ENCODE results near the gene GPR157. TPM values are rescaled to one million over a fixed set of nuclear protein-coding genes. Genes with fewer than 3 reads are reported as not detected.

Gene GPR157
- total and polyA plus RNA-seq, 2 donors (not counting 1 experiment from before 2014, with no cell fraction given), result 2.0 to 21.2 TPM

DNA sequence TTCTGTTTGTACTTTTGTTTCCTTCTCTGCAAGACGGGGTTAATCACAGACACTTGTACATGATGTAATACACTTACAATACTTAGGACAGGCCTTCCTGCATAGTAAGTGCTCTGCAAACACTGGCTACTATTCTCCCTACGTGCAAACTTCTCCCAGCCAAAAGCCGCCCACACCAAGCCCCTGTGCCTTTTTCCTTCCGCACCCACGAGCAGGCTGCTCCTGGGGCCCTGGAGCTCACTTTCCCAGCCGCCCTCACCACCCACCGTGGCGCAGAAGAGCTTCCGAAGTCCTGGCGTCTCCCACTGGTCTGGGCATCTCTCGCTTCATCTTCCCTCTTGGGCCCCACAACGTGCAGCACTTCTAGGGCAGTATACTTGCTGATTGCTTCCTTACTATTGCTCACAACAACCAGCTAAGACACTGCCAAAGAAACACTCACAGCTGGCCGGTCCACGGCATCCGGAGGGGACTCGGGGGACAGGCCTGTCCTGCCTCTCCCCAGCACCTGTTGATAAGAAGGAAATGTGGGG lies 22.5 kb upstream of the GPR157 start:
- DNase-seq (no peak), ATAC-seq (ENCODE audit: low read depth) (no peak)
- Histone ChIP-seq H3K9ac (ENCODE audit: low read length) (no peak overlapping the region), H3K36me3 (replicated peaks in 1 of 2; ENCODE audit: control extremely low read depth in 1 of 2, control insufficient read depth in 1 of 2, extremely low read depth in 1 of 2, insufficient read depth in 2 of 2, low read length in 1 of 2) (no peaks in the 10 kb centered on the region), H3K27me3 (replicated peaks in 1 of 4; ENCODE audit: control extremely low read depth in 1 of 4, control insufficient read depth in 3 of 4, insufficient read depth in 4 of 4, low read length in 3 of 4) (no peaks in the 10 kb centered on the region), H3K27ac (ENCODE audit: low read length in 2 of 2) (no peak overlapping the region), H3K79me2 (ENCODE audit: control insufficient read depth, insufficient read depth, low read length) (no peaks in the 10 kb centered on the region), H3K9me3 (ENCODE audit: control extremely low read depth in 1 of 3, control insufficient read depth in 2 of 3, insufficient read depth in 1 of 3, low read length in 2 of 3) (no peaks in the 10 kb centered on the region), H3K4me3 (ENCODE audit: control extremely low read depth in 1 of 5, extremely low read depth in 1 of 5, insufficient read depth in 1 of 5, low read depth in 2 of 5, low read length in 4 of 5) (no peak overlapping the region), H4K20me1 (ENCODE audit: control insufficient read depth, insufficient read depth, low read length, poor library complexity, severe bottlenecking) (no peaks in the 10 kb centered on the region), H3K4me1 (ENCODE audit: control insufficient read depth in 2 of 2, insufficient read depth in 2 of 2, low read length in 2 of 2) (no peaks in the 10 kb centered on the region), H3K4me2 (replicated peaks; ENCODE audit: low read depth, low read length, poor library complexity, severe bottlenecking) (no peak overlapping the region), H2AFZ (ENCODE audit: insufficient read depth, low read depth, low read length, poor library complexity, severe bottlenecking) (no peak overlapping the region)
- H3K27me3 Mint-ChIP-seq, result no peaks in the 10 kb centered on the region
- CTCF ChIA-PET, result no interaction called here
- no peak overlapping the region for H3K4me3 Mint-ChIP-seq
- TF ChIP-seq EZH2 (IDR thresholded peaks at IDR 0.05; ENCODE audit: borderline replicate concordance, insufficient read depth, low read depth, low read length, poor library complexity, severe bottlenecking) (no peak), CTCF (IDR thresholded peaks at IDR 0.05) (no peak)
- 86% methylated on average over 12 of the region's 16 CpGs for WGBS (ENCODE audit: insufficient coverage)
- POLR2A ChIA-PET, result no interaction called here
- no peaks in the 10 kb centered on the region for H3K4me1 Mint-ChIP-seq
- intact Hi-C loops (cut with micrococcal nuclease), result no loop called here
- no peak overlapping the region for H3K27ac Mint-ChIP-seq
- no peaks in the 10 kb centered on the region for H3K9me3 Mint-ChIP-seq (ENCODE audit: insufficient read depth)

DNA sequence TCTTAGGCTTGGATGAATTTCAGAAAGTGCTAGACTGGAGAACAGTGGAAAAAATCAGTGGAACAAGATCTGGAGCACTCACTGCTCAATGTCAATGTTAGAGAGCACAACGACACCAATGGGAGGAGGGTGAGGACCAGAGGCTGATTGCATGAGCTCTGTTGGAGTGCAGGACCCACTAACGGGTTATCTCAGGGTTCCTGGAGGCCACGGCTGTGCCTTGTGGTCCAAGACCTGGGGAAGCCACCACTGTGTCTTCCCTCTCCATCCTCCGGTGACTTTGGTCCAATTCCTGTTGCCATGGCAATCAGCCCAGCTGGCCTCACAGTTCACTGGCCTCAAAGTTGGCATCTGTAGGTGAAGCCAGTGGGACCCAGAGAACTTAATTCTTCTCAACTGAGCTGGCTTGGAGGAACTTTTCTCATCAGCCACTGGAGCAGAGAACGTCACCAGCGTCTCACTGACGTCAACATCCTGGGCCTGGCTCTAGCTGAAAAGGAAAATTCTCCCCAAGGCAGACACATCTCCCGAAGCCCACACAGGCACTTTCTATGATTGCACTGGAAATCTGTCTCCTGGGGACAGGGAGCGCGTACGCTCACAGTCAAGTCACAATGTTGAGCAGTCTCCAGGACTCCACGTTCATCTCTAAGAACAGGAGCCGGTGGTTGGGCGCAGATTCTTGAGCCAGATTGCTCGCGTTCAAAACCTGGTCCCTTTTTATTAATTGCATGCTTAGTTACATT lies 21.9 kb upstream of the GPR157 start:
- intact Hi-C loops (cut with micrococcal nuclease), result no loop called here
- Histone ChIP-seq H3K4me2 (replicated peaks; ENCODE audit: low read depth, low read length, poor library complexity, severe bottlenecking) (no peak overlapping the region), H3K4me3 (ENCODE audit: control extremely low read depth in 1 of 5, extremely low read depth in 1 of 5, insufficient read depth in 1 of 5, low read depth in 2 of 5, low read length in 4 of 5) (no peak overlapping the region), H3K27ac (ENCODE audit: low read length in 2 of 2) (no peak overlapping the region), H3K4me1 (ENCODE audit: control insufficient read depth in 2 of 2, insufficient read depth in 2 of 2, low read length in 2 of 2) (no peaks in the 10 kb centered on the region), H4K20me1 (ENCODE audit: control insufficient read depth, insufficient read depth, low read length, poor library complexity, severe bottlenecking) (no peaks in the 10 kb centered on the region), H2AFZ (ENCODE audit: insufficient read depth, low read depth, low read length, poor library complexity, severe bottlenecking) (no peak overlapping the region), H3K27me3 (replicated peaks in 1 of 4; ENCODE audit: control extremely low read depth in 1 of 4, control insufficient read depth in 3 of 4, insufficient read depth in 4 of 4, low read length in 3 of 4) (no peaks in the 10 kb centered on the region), H3K79me2 (ENCODE audit: control insufficient read depth, insufficient read depth, low read length) (no peaks in the 10 kb centered on the region), H3K9me3 (ENCODE audit: control extremely low read depth in 1 of 3, control insufficient read depth in 2 of 3, insufficient read depth in 1 of 3, low read length in 2 of 3) (no peaks in the 10 kb centered on the region), H3K36me3 (replicated peaks in 1 of 2; ENCODE audit: control extremely low read depth in 1 of 2, control insufficient read depth in 1 of 2, extremely low read depth in 1 of 2, insufficient read depth in 2 of 2, low read length in 1 of 2) (no peaks in the 10 kb centered on the region), H3K9ac (ENCODE audit: low read length) (no peak overlapping the region)
- WGBS (ENCODE audit: insufficient coverage), result 94% methylated on average over 16 of the region's 16 CpGs
- CTCF ChIA-PET, result interaction anchor here (2.0 kb wide), 1 partner anchor 30 kb away, joined by 4 read pairs; no protein-coding TSS in a partner anchor
- DNase-seq, result no peak
- TF ChIP-seq EZH2 (IDR thresholded peaks at IDR 0.05; ENCODE audit: borderline replicate concordance, insufficient read depth, low read depth, low read length, poor library complexity, severe bottlenecking) (no peak), CTCF (IDR thresholded peaks at IDR 0.05) (no peak)
- no peak for ATAC-seq (ENCODE audit: low read depth)
- H3K4me3 Mint-ChIP-seq, result no peak overlapping the region
- no peaks in the 10 kb centered on the region for H3K9me3 Mint-ChIP-seq (ENCODE audit: insufficient read depth)
- no peak overlapping the region for H3K27ac Mint-ChIP-seq
- H3K4me1 Mint-ChIP-seq, result no peaks in the 10 kb centered on the region
- H3K27me3 Mint-ChIP-seq, result no peaks in the 10 kb centered on the region
- POLR2A ChIA-PET, result no interaction called here

All from B cell (primary cell).